GM12865 (cell line): ENCODE data around the gene FBXO22.

Source experiments
- DNase-seq: peaks from one replicate; pipeline ENCODE4 v3.0.0; 2010; ENCODE audit warnings: low read depth
- H3K4me3 ChIP-seq: 2 replicates; pipeline ENCODE4 v1.5.1; 2011; ENCODE audit warnings: mild to moderate bottlenecking, low read depth, low read length, control low read depth
- TF ChIP-seq, protein P1 (sequence below): IDR thresholded peaks from 2 replicates; pipeline ENCODE4 v1.5.1; 2011; ENCODE audit warnings: low read length, control low read depth, low read depth, inconsistent platforms; ENCODE audit not compliant: insufficient read depth; ENCODE audit errors: missing control alignments

Gene FBXO22

DNA sequence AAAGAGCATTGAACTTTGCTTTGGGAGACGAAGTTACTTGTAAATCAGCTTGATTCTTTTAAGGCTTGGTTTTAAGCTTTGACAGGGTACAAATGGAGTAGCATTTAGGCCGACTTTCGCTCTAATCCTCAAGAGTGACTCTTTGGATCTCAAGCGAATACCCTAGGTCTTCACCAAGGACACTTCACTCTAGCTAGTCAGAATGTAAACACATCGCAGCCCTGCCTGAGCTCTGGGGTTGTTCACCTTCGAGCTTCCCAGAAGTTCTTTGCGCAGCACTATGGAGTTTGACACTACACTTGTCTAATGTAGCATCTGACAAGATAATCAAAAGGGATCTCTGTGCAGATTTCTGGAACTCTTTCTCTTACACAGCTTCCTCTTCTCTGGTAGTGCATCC, 86.2 kb downstream of the FBXO22 start:
- no peak for DNase-seq
- TF ChIP-seq, protein P1, sequence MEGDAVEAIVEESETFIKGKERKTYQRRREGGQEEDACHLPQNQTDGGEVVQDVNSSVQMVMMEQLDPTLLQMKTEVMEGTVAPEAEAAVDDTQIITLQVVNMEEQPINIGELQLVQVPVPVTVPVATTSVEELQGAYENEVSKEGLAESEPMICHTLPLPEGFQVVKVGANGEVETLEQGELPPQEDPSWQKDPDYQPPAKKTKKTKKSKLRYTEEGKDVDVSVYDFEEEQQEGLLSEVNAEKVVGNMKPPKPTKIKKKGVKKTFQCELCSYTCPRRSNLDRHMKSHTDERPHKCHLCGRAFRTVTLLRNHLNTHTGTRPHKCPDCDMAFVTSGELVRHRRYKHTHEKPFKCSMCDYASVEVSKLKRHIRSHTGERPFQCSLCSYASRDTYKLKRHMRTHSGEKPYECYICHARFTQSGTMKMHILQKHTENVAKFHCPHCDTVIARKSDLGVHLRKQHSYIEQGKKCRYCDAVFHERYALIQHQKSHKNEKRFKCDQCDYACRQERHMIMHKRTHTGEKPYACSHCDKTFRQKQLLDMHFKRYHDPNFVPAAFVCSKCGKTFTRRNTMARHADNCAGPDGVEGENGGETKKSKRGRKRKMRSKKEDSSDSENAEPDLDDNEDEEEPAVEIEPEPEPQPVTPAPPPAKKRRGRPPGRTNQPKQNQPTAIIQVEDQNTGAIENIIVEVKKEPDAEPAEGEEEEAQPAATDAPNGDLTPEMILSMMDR, result no peak
- no peak overlapping the region for H3K4me3 ChIP-seq
